ENCODE measurements around the gene KLK13. TPM values are rescaled to one million over a fixed set of nuclear protein-coding genes. Genes with fewer than 3 reads are reported as not detected.
A peak's percentile ranks its signal among the peaks of the same experiment; 100 is the strongest.

KLK13 gene
- total and polyA plus RNA-seq, 2 experiments from 2014 or later = 0.52 TPM; not detected in 1

DNA sequence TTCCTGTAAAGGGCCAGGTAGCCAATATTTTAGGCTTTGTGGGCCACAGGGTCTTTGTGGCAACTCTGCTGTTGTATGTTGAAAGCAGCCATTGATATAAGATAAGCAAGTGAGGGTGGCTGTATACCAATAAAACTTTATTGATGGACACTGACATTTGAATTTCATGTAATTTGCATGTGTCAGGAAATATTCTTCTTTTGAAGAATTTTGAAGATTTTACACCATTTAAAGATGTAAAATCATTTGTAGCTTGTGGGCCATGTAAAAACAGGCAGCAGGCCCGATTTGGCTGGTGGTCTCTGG is 45.7 kb upstream of the KLK13 start:
- Histone ChIP-seq H2AFZ (no peak overlapping the region), H4K20me1 (ENCODE audit: insufficient read depth, poor library complexity, severe bottlenecking) (no peaks in the 10 kb centered on the region), H3K9me2 (replicated peaks; ENCODE audit: insufficient read depth) (no peaks in the 10 kb centered on the region), H3K79me2 (peaks cover 17% of the 10 kb centered on the region), H3K4me1 (ENCODE audit: insufficient read depth) (peaks cover 7% of the 10 kb centered on the region), H3K9me3 (ENCODE audit: low read depth) (no peaks in the 10 kb centered on the region), H3K27me3 (peaks cover 9% of the 10 kb centered on the region), H3K4me2 (no peak overlapping the region), H3K36me3 (replicated peaks; ENCODE audit: insufficient read depth, low read depth) (no peaks in the 10 kb centered on the region), H3K4me3 (no peak overlapping the region), H3K27ac (no peak overlapping the region)
- DNase-seq (ENCODE audit: low spot score) = no peak
- TF ChIP-seq EZH2 (IDR thresholded peaks at IDR 0.05; ENCODE audit: borderline replicate concordance) (no peak), EZH2phosphoT487 (IDR thresholded peaks at IDR 0.05; ENCODE audit: low read depth, severe bottlenecking, unreplicated experiment) (no peak)
- TF ChIP-seq, protein P1, sequence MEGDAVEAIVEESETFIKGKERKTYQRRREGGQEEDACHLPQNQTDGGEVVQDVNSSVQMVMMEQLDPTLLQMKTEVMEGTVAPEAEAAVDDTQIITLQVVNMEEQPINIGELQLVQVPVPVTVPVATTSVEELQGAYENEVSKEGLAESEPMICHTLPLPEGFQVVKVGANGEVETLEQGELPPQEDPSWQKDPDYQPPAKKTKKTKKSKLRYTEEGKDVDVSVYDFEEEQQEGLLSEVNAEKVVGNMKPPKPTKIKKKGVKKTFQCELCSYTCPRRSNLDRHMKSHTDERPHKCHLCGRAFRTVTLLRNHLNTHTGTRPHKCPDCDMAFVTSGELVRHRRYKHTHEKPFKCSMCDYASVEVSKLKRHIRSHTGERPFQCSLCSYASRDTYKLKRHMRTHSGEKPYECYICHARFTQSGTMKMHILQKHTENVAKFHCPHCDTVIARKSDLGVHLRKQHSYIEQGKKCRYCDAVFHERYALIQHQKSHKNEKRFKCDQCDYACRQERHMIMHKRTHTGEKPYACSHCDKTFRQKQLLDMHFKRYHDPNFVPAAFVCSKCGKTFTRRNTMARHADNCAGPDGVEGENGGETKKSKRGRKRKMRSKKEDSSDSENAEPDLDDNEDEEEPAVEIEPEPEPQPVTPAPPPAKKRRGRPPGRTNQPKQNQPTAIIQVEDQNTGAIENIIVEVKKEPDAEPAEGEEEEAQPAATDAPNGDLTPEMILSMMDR (IDR thresholded peaks at IDR 0.05; ENCODE audit: poor library complexity) = no peak
- WGBS (ENCODE audit: low lambda C conversion rate, missing lambda C conversion rate) = 77% methylated on average over 1 of the region's 1 CpG

DNA sequence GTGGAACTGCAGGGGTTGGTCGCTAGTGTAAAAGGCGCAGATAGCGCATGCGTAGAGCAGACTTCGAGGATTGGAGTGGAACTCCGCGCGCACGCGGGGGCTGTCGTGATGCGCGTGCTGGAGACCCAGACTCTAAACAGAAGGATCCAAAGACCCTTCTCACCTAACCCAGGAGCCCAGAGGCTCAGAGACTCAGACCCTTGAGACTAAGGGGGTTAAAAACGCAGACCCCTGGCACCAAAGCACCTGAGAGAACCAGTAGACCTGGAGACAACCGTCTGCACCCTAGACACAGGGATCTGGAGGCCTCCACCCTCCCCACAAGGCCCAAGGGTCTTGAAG is 43.9 kb upstream of the KLK13 start:
- no peaks in the 10 kb centered on the region for H4K20me1 ChIP-seq (ENCODE audit: insufficient read depth, poor library complexity, severe bottlenecking)
- no peak overlapping the region for H3K27ac ChIP-seq
- no peaks in the 10 kb centered on the region for H3K9me2 ChIP-seq (replicated peaks; ENCODE audit: insufficient read depth)
- H3K79me2 ChIP-seq = peaks cover 17% of the 10 kb centered on the region
- TF ChIP-seq EZH2 (IDR thresholded peaks at IDR 0.05; ENCODE audit: borderline replicate concordance) = no peak
- TF ChIP-seq EZH2phosphoT487 (IDR thresholded peaks at IDR 0.05; ENCODE audit: low read depth, severe bottlenecking, unreplicated experiment) = no peak
- TF ChIP-seq, protein P1 (IDR thresholded peaks at IDR 0.05; ENCODE audit: poor library complexity) = no peak
- H3K4me2 ChIP-seq = peak overlapping the region; percentile 83
- no peak for DNase-seq (ENCODE audit: low spot score)
- H3K36me3 ChIP-seq (replicated peaks; ENCODE audit: insufficient read depth, low read depth) = no peaks in the 10 kb centered on the region
- peak overlapping the region; percentile 39 for H2AFZ ChIP-seq
- H3K9me3 ChIP-seq (ENCODE audit: low read depth) = no peaks in the 10 kb centered on the region
- peak overlapping the region; percentile 37 for H3K4me3 ChIP-seq
- peaks cover 7% of the 10 kb centered on the region for H3K4me1 ChIP-seq (ENCODE audit: insufficient read depth)
- WGBS (ENCODE audit: low lambda C conversion rate, missing lambda C conversion rate) = 13% methylated on average over 15 of the region's 15 CpGs
- peaks cover 9% of the 10 kb centered on the region for H3K27me3 ChIP-seq

DNA sequence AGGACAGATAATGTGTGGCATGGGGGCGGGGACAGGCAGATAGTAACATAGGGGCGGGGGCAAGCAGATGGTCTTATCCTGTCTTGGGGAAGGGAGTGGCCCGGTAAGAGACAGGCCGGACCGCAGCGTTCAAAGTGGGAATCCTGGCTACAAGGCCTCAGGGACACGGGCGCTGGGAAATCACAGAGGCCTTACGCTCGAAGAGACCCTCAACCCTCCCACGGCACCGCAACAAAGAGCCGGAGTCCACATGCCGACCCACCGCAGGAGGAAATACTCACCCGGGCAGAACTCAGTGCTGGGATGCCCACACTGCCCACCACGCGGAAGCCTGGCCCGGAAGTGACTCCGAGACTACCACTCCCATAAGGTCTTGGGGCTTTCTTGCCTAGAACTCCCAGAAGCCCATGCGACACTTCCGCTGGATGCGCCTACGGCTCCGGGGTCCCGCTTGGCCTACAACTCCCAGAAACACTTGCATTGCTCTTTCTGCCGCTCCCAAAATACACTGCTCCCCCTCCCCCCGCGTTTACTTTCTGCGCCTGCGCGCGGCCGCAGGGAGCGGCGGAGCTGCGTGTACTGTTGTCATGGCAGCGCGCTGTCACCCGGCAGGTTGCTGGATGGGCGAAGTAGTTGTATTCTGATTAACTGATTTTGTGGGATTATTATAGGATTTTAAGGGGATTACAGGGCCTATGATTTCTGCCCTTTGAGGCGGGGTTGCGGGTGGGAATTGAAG is 43.3 kb upstream of the KLK13 start, which contains the start of gene CTU1:
CTU1 (minus strand) TSS at position 344 of the 739 bp plus-strand sequence. CDS start 3,840 bp downstream, outside the sequence.
- 1% methylated on average over 37 of the region's 43 CpGs for WGBS (ENCODE audit: low lambda C conversion rate, missing lambda C conversion rate)
- Histone ChIP-seq H3K27ac (peak within 1 kb of the TSS; percentile 40), H3K36me3 (replicated peaks; ENCODE audit: insufficient read depth, low read depth) (no peaks in the 10 kb centered on the region), H3K79me2 (peaks cover 17% of the 10 kb centered on the region), H3K27me3 (peaks cover 8% of the 10 kb centered on the region), H2AFZ (peak within 1 kb of the TSS; percentile 39), H3K9me3 (ENCODE audit: low read depth) (no peaks in the 10 kb centered on the region), H3K4me3 (peak within 1 kb of the TSS; percentile 68), H3K4me2 (peak within 1 kb of the TSS; percentile 84), H4K20me1 (ENCODE audit: insufficient read depth, poor library complexity, severe bottlenecking) (no peaks in the 10 kb centered on the region), H3K4me1 (ENCODE audit: insufficient read depth) (peaks cover 7% of the 10 kb centered on the region), H3K9me2 (replicated peaks; ENCODE audit: insufficient read depth) (no peaks in the 10 kb centered on the region)
- DNase-seq (ENCODE audit: low spot score) = peak; percentile 98
- TF ChIP-seq EZH2 (IDR thresholded peaks at IDR 0.05; ENCODE audit: borderline replicate concordance) (no peak), EZH2phosphoT487 (IDR thresholded peaks at IDR 0.05; ENCODE audit: low read depth, severe bottlenecking, unreplicated experiment) (no peak)
- TF ChIP-seq, protein P1 (IDR thresholded peaks at IDR 0.05; ENCODE audit: poor library complexity) = no peak

Data from hepatocyte (in vitro differentiated cells).